HT-29 (cell line): ENCODE measurements around the gene CDK8. TPM values are rescaled to one million over a fixed set of nuclear protein-coding genes. Genes with fewer than 3 reads are reported as not detected.
"Not testable (repeated sequence)": the region's sequence is repeated elsewhere in the genome, so short reads cannot be mapped to it uniquely, and the experiment has no call there.

Source experiments
- DNase-seq: peaks from one replicate; pipeline ENCODE4 v3.0.0-alpha.2; 2015; ENCODE audit warnings: low spot score
- total RNA-seq: library from RNA; depleted of rRNA; stranded (reverse); fragments of >200 nt; shearing (Covaris generic); gene quantifications from 2 replicates; pipeline ENCODE4 v1.2.3, GENCODE V29; 2014

CDK8 gene
- total RNA-seq, 1 experiment from 2014 or later = 23.7 TPM

GRCh38 chr13:26316095-26316494, 62.2 kb downstream of the CDK8 start:
- DNase-seq = not testable (repeated sequence)

GRCh38 chr13:26320766-26321165, 66.8 kb downstream of the CDK8 start:
- DNase-seq = no peak

GRCh38 chr13:26323127-26323526, 69.2 kb downstream of the CDK8 start:
- DNase-seq = no peak

- no peak for DNase-seq
Observed at GRCh38 chr13:26323764-26324163, 69.8 kb downstream of the CDK8 start.

- DNase-seq = no peak
Observed at GRCh38 chr13:26324294-26324693, 70.4 kb downstream of the CDK8 start.

GRCh38 chr13:26324867-26325266, 70.9 kb downstream of the CDK8 start:
- no peak for DNase-seq

- DNase-seq = no peak
Observed at GRCh38 chr13:26325876-26326275, 71.9 kb downstream of the CDK8 start.

GRCh38 chr13:26326562-26326961, 72.6 kb downstream of the CDK8 start:
- no peak for DNase-seq

GRCh38 chr13:26327940-26328725, 74.2 kb downstream of the CDK8 start:
- DNase-seq = peak; percentile 79

- DNase-seq = no peak
Observed at GRCh38 chr13:26335158-26335557, 81.2 kb downstream of the CDK8 start.

- DNase-seq = no peak
Observed at GRCh38 chr13:26340807-26341206, 86.9 kb downstream of the CDK8 start.

GRCh38 chr13:26342898-26343297, 89.0 kb downstream of the CDK8 start:
- no peak for DNase-seq

GRCh38 chr13:26343816-26344215, 89.9 kb downstream of the CDK8 start:
- DNase-seq = no peak

- no peak for DNase-seq
Observed at GRCh38 chr13:26344980-26345379, 91.1 kb downstream of the CDK8 start.

- no peak for DNase-seq
Observed at GRCh38 chr13:26348966-26349365, 95.0 kb downstream of the CDK8 start.

GRCh38 chr13:26362261-26362660, 108.3 kb downstream of the CDK8 start:
- no peak for DNase-seq

GRCh38 chr13:26370553-26370952, 116.6 kb downstream of the CDK8 start:
- DNase-seq = no peak

- DNase-seq = no peak
Observed at GRCh38 chr13:26372747-26373146, 118.8 kb downstream of the CDK8 start.

GRCh38 chr13:26376430-26376829, 122.5 kb downstream of the CDK8 start:
- DNase-seq = no peak

- DNase-seq = peak; percentile 76
Observed at GRCh38 chr13:26377038-26377437, 123.1 kb downstream of the CDK8 start.

- no peak for DNase-seq
Observed at GRCh38 chr13:26378116-26378515, 124.2 kb downstream of the CDK8 start.

- DNase-seq = no peak
Observed at GRCh38 chr13:26379831-26380230, 125.9 kb downstream of the CDK8 start.

- no peak for DNase-seq
Observed at GRCh38 chr13:26380930-26381329, 127.0 kb downstream of the CDK8 start.

- DNase-seq = no peak
Observed at GRCh38 chr13:26382366-26382765, 128.4 kb downstream of the CDK8 start.
